Measurements from ENCODE around the gene KCNK18.
"Not testable (repeated sequence)": the region's sequence is repeated elsewhere in the genome, so short reads cannot be mapped to it uniquely, and the experiment has no call there.

GRCh38 chr10:117230107-117230506, 32.8 kb downstream of the KCNK18 start:
- TF ChIP-seq CTCF, POLR2A (IDR thresholded peaks at IDR 0.05): not testable (repeated sequence)

Measured in body of pancreas (tissue), 4 donors.